Panc1 (cell line): ENCODE measurements around the gene EPDR1. TPM values are rescaled to one million over a fixed set of nuclear protein-coding genes. Genes with fewer than 3 reads are reported as not detected.

Experiments used
- ATAC-seq: fragments of 200-7000 bp; cut with Tn5 transposase; 2 replicates; pipeline ENCODE4 v1.9.1; 2020; ENCODE audit warnings: mild to moderate bottlenecking, moderate library complexity
- BruUV-seq: library from RNA; stranded (reverse); fragments of 400-500 nt; replicated peaks from 2 replicates; lab custom pipeline; 2021; lab: Mats Ljungman, UMichigan
- CTCF ChIA-PET: fragments of 300-600 bp; sonication (Branson Sonifier 250); formaldehyde crosslinking; loops from one replicate; lab custom pipeline; 2022; ENCODE audit warnings: antibody characterized with exemption; lab: Charles Lee
- POLR2A ChIA-PET: fragments of 300-600 bp; sonication (Branson Sonifier 250); formaldehyde crosslinking; loops from one replicate; lab custom pipeline; 2022; ENCODE audit warnings: antibody characterized with exemption; lab: Charles Lee
- DNase-seq: peaks from one replicate; pipeline ENCODE4 v3.0.0-alpha.2; 2010; ENCODE audit warnings: low read depth, low spot score
- H3K27ac ChIP-seq: 2 replicates; pipeline ENCODE4 v1.5.1; 2011; ENCODE audit warnings: mild to moderate bottlenecking, low read length, inconsistent platforms
- H3K27me3 ChIP-seq: fragments of 200-500 bp; sonication (Bioruptor generic); 2 replicates; pipeline ENCODE4 v1.6.0; 2014; ENCODE audit warnings: low read length, inconsistent platforms; ENCODE audit not compliant: control insufficient read depth, insufficient read depth
- H3K36me3 ChIP-seq: fragments of 200-500 bp; sonication (Bioruptor generic); 2 replicates; pipeline ENCODE4 v1.5.1; 2014; ENCODE audit warnings: inconsistent platforms, mild to moderate bottlenecking, low read length, moderate library complexity; ENCODE audit not compliant: control insufficient read depth, insufficient read depth
- H3K4me1 ChIP-seq: 2 replicates; pipeline ENCODE4 v1.5.1; 2011; ENCODE audit warnings: inconsistent platforms, mild to moderate bottlenecking, low read length, moderate library complexity; ENCODE audit not compliant: control insufficient read depth, insufficient read depth
- H3K4me3 ChIP-seq, 2 experiments: 2 replicates each; pipeline ENCODE4 v1.5.1; 2011 to 2012; ENCODE audit warnings: low read depth in 2 of 2, low read length in 2 of 2, mild to moderate bottlenecking in 2 of 2, inconsistent platforms in 1 of 2, moderate library complexity in 1 of 2
- H3K9me3 ChIP-seq: fragments of 200-500 bp; sonication (Bioruptor generic); 2 replicates; pipeline ENCODE4 v1.5.1; 2014; ENCODE audit warnings: low read depth, mild to moderate bottlenecking, inconsistent platforms, low read length, moderate library complexity; ENCODE audit not compliant: control insufficient read depth, insufficient read depth
- POLR2AphosphoS5 ChIP-seq: IDR thresholded peaks from 2 replicates; pipeline ENCODE4 v1.6.1; 2012; ENCODE audit warnings: mild to moderate bottlenecking, low read depth, low read length, moderate library complexity
- SIN3A ChIP-seq: IDR thresholded peaks from 2 replicates; pipeline ENCODE4 v1.6.1; 2012; ENCODE audit warnings: low read depth, mild to moderate bottlenecking, low read length, moderate library complexity, borderline replicate concordance; ENCODE audit not compliant: insufficient read depth
- TCF7L2 ChIP-seq: IDR thresholded peaks from 2 replicates; pipeline ENCODE4 v1.6.1; 2011; ENCODE audit warnings: mild to moderate bottlenecking, low read depth, low read length, inconsistent platforms
- in situ Hi-C: cut with HindIII; loops from 2 replicates; pipeline ENCODE4 v1.10.0; 2016; ENCODE audit warnings: low sequenced_read_pairs, low pct_unique_long_range_greater_than_20kb
- intact Hi-C: fragments of 100-400 bp; cut with micrococcal nuclease; formaldehyde crosslinking; loops from one replicate; pipeline ENCODE4 v1.10.0; 2022; ENCODE audit not compliant: unreplicated experiment
- total RNA-seq: library from RNA; stranded (reverse); gene quantifications from one replicate; pipeline ENCODE4 v1.2.1, GENCODE V29; 2021; ENCODE audit not compliant: unreplicated experiment
- TF ChIP-seq, protein P1 (sequence below): fragments of 450-650 bp; IDR thresholded peaks from 2 replicates; pipeline ENCODE4 v1.5.1; 2017; ENCODE audit warnings: mild to moderate bottlenecking
- TF ChIP-seq, protein P2 (sequence below), 2 experiments: IDR thresholded peaks; 2 replicates each; pipeline ENCODE4 v1.6.1; 2011 to 2012; ENCODE audit warnings: low read depth in 2 of 2, control low read depth in 1 of 2, low read length in 1 of 2, mild to moderate bottlenecking in 1 of 2, moderate library complexity in 1 of 2; ENCODE audit not compliant: insufficient read depth in 1 of 2

EPDR1 gene
- total RNA-seq, 1 experiment from 2014 or later, result 86.6 TPM

DNA sequence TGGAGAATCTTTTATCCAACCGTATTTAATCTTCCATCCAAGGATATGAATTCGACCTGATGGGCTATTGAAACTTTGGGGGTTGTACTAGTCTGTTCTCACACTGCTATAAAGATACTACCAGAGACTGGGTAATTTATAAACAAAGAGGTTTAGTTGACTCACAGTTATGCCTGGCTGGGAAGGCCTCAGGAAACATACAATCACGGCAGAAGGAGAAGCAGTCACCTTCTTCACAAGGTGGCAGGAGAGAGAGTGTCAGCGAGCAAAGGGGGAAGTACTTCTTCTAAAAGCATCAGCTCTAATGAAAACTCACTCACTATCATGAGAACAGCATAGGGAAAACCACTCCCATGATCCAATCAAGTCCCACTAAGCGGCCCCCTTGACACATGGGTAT is 43.8 kb downstream of the EPDR1 start:
- ATAC-seq (no peak), DNase-seq (no peak)
- intact Hi-C loops (no loop called here), in situ Hi-C loops (no loop called here)
- no peaks in the 10 kb centered on the region for H3K36me3 ChIP-seq
- no TSS peak for BruUV-seq
- no peaks in the 10 kb centered on the region for H3K9me3 ChIP-seq
- no peak overlapping the region for H3K27ac ChIP-seq
- CTCF ChIA-PET, result no interaction called here
- H3K27me3 ChIP-seq, result no peaks in the 10 kb centered on the region
- H3K4me3 ChIP-seq, result no peak overlapping the region
- POLR2A ChIA-PET, result no interaction called here
- H3K4me1 ChIP-seq, result no peaks in the 10 kb centered on the region
- no peak for TF ChIP-seq SIN3A

DNA sequence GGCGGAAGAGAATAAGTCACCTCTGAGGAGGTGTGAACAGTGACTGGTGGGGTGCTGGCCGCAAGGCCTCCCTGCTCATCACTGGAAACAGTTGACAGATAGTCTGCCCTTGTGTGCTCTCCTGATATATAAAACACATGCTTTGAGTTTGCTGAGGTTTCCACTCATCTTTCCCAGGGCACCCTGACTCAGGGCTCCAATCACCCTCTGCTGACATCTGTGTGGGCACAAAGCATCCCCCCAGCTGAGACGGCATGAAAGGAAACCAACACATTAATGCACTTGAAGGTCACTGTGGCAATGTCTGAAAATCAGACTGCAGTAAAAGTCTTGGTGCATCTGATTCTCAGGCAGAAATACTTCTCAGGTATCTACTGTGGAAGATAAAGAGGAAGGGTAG is 49.8 kb downstream of the EPDR1 start:
- intact Hi-C loops, result no loop called here
- H3K36me3 ChIP-seq, result no peaks in the 10 kb centered on the region
- BruUV-seq, result no TSS peak
- H3K27ac ChIP-seq, result no peak overlapping the region
- CTCF ChIA-PET, result no interaction called here
- H3K27me3 ChIP-seq, result no peaks in the 10 kb centered on the region
- POLR2A ChIA-PET, result no interaction called here
- DNase-seq (no peak), ATAC-seq (no peak)
- H3K4me3 ChIP-seq, result no peak overlapping the region
- H3K4me1 ChIP-seq, result no peaks in the 10 kb centered on the region
- no peaks in the 10 kb centered on the region for H3K9me3 ChIP-seq
- TF ChIP-seq SIN3A, result no peak
- no peak for TF ChIP-seq TCF7L2
- TF ChIP-seq, protein P1, sequence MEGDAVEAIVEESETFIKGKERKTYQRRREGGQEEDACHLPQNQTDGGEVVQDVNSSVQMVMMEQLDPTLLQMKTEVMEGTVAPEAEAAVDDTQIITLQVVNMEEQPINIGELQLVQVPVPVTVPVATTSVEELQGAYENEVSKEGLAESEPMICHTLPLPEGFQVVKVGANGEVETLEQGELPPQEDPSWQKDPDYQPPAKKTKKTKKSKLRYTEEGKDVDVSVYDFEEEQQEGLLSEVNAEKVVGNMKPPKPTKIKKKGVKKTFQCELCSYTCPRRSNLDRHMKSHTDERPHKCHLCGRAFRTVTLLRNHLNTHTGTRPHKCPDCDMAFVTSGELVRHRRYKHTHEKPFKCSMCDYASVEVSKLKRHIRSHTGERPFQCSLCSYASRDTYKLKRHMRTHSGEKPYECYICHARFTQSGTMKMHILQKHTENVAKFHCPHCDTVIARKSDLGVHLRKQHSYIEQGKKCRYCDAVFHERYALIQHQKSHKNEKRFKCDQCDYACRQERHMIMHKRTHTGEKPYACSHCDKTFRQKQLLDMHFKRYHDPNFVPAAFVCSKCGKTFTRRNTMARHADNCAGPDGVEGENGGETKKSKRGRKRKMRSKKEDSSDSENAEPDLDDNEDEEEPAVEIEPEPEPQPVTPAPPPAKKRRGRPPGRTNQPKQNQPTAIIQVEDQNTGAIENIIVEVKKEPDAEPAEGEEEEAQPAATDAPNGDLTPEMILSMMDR, result no peak
- no peak for TF ChIP-seq POLR2AphosphoS5
- TF ChIP-seq, protein P2, sequence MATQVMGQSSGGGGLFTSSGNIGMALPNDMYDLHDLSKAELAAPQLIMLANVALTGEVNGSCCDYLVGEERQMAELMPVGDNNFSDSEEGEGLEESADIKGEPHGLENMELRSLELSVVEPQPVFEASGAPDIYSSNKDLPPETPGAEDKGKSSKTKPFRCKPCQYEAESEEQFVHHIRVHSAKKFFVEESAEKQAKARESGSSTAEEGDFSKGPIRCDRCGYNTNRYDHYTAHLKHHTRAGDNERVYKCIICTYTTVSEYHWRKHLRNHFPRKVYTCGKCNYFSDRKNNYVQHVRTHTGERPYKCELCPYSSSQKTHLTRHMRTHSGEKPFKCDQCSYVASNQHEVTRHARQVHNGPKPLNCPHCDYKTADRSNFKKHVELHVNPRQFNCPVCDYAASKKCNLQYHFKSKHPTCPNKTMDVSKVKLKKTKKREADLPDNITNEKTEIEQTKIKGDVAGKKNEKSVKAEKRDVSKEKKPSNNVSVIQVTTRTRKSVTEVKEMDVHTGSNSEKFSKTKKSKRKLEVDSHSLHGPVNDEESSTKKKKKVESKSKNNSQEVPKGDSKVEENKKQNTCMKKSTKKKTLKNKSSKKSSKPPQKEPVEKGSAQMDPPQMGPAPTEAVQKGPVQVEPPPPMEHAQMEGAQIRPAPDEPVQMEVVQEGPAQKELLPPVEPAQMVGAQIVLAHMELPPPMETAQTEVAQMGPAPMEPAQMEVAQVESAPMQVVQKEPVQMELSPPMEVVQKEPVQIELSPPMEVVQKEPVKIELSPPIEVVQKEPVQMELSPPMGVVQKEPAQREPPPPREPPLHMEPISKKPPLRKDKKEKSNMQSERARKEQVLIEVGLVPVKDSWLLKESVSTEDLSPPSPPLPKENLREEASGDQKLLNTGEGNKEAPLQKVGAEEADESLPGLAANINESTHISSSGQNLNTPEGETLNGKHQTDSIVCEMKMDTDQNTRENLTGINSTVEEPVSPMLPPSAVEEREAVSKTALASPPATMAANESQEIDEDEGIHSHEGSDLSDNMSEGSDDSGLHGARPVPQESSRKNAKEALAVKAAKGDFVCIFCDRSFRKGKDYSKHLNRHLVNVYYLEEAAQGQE (IDR thresholded peaks at IDR 0.05; ENCODE audit: insufficient read depth in 1 of 2, low read depth in 2 of 2, low read length in 1 of 2), result no peak
- in situ Hi-C loops, result no loop called here

DNA sequence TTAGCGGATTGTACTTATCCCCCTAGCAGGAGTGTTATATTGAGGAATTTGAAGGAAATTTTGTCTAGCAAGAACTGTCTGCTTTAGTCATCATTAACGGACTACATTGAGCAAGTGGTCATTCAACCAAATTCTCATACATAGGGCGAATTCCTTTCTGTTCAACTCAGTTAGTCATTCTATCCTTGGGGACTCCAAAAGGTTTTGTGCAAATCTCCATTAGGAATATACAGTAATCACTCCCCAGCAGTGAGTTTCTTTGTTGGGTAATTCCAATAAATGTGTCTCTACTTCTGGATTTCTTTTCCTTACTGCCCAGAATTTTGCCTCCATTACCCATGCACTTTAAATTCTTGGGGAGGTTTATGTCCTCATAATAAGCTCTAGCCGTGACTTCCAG is 51.1 kb downstream of the EPDR1 start:
- H3K4me3 ChIP-seq, result no peak overlapping the region
- ChIA-PET POLR2A (no interaction called here), CTCF (no interaction called here)
- H3K36me3 ChIP-seq, result no peaks in the 10 kb centered on the region
- no peaks in the 10 kb centered on the region for H3K27me3 ChIP-seq
- intact Hi-C loops, result no loop called here
- no peaks in the 10 kb centered on the region for H3K4me1 ChIP-seq
- in situ Hi-C loops, result no loop called here
- TF ChIP-seq, protein P1, result no peak
- no peak for TF ChIP-seq SIN3A
- TF ChIP-seq POLR2AphosphoS5, result no peak
- TF ChIP-seq TCF7L2, result no peak
- TF ChIP-seq, protein P2 (IDR thresholded peaks at IDR 0.05; ENCODE audit: insufficient read depth in 1 of 2, low read depth in 2 of 2, low read length in 1 of 2), result no peak
- H3K9me3 ChIP-seq, result no peaks in the 10 kb centered on the region
- ATAC-seq (no peak), DNase-seq (no peak)
- no peak overlapping the region for H3K27ac ChIP-seq
- no TSS peak for BruUV-seq
